Fibroblast of the aortic adventitia (primary cell): ENCODE results near the gene ALOX5. TPM values are rescaled to one million over a fixed set of nuclear protein-coding genes. Genes with fewer than 3 reads are reported as not detected.
"Not testable (repeated sequence)": the region's sequence is repeated elsewhere in the genome, so short reads cannot be mapped to it uniquely, and the experiment has no call there.

Experiments
- DNase-seq: peaks from one replicate; pipeline ENCODE4 v3.0.0-alpha.2; 2010; ENCODE audit warnings: low read depth
- H3K4me3 ChIP-seq: 2 replicates; pipeline ENCODE4 v1.5.1; 2011; ENCODE audit warnings: low read depth, mild to moderate bottlenecking, control low read depth, low read length, moderate library complexity
- CTCF ChIP-seq: IDR thresholded peaks from 2 replicates; pipeline ENCODE4 v1.5.1; 2011; ENCODE audit warnings: mild to moderate bottlenecking, low read length, control low read depth, inconsistent platforms; ENCODE audit not compliant: insufficient read depth
- total RNA-seq: library from RNA; depleted of rRNA; stranded (reverse); fragments of >200 nt; gene quantifications from 2 replicates; pipeline ENCODE4 v1.2.3, GENCODE V29; 2012; ENCODE audit warnings: low replicate concordance

The ALOX5 gene
- total RNA-seq, 1 donor: not detected

- no peak overlapping the region for H3K4me3 ChIP-seq
- TF ChIP-seq CTCF: no peak
- no peak for DNase-seq
These were observed 19.8 kb upstream of the ALOX5 start for GRCh38 chr10:45354261-45354660.

DNA sequence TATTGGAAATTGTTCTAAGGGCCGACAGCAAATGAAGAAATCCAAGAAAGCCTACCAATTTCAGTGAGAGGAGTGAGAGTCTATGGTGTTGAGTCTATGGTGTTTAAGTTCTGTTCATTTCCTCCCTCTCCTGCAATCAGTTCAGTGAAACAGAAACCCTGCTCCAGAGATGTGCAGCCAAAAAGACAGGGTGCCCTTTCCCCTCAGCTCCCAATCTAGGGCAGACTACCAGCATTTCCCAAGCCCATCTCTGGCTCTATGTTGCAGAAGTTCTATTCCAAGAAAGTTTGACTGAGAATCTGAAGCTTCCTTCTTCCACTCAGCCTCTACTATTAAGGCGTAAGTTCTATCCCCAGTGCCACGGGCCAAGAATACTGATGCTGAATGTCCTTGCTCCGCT, 18.5 kb upstream of the ALOX5 start:
- no peak overlapping the region for H3K4me3 ChIP-seq
- no peak for DNase-seq
- no peak for TF ChIP-seq CTCF

DNA sequence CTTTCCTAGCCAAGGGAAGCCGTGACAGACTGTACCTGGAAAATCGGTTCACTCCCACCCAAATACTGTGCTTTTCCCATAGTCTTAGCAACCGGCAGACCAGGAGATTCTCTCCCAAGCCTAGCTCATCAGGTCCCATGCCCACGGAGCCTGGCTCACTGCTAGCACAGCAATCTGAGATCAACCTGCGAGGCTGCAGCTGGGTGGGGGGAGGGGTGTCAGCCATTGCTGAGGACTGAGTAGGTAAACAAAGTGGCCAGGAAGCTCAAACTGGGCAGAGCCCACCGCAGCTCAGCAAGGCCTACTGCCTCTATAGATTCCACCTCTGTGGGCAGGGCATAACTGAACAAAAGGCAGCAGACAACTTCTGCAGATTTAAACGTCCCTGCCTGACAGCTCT, 15.1 kb upstream of the ALOX5 start:
- H3K4me3 ChIP-seq, DNase-seq: not testable (repeated sequence)

- not testable (repeated sequence) for H3K4me3 ChIP-seq, DNase-seq
These were observed 11.8 kb upstream of the ALOX5 start for GRCh38 chr10:45361983-45362799.

DNA sequence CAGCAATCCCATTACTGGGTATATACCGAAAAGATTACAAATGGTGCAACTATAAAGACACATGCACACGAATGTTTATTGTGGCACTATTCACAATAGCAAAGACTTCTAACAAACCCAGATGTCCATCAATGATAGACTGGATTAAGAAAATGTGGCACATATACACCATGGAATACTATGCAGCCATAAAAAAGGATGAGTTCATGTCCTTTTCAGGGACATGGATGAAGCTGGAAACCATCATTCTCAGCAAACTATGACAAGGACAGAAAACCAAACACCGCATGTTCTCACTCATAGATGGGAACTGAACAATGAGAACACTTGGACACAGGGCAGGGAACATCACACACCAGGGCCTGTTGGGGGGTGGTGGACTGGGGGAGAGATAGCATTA, 6.4 kb upstream of the ALOX5 start:
- not testable (repeated sequence) for H3K4me3 ChIP-seq, DNase-seq

- TF ChIP-seq CTCF: no peak
- H3K4me3 ChIP-seq: no peak overlapping the region
- no peak for DNase-seq
These were observed 5.8 kb upstream of the ALOX5 start for GRCh38 chr10:45368181-45368580.

GRCh38 chr10:45370202-45370955, 3.6 kb upstream of the ALOX5 start:
- no peak for DNase-seq
- H3K4me3 ChIP-seq: no peak overlapping the region
- no peak for TF ChIP-seq CTCF

DNA sequence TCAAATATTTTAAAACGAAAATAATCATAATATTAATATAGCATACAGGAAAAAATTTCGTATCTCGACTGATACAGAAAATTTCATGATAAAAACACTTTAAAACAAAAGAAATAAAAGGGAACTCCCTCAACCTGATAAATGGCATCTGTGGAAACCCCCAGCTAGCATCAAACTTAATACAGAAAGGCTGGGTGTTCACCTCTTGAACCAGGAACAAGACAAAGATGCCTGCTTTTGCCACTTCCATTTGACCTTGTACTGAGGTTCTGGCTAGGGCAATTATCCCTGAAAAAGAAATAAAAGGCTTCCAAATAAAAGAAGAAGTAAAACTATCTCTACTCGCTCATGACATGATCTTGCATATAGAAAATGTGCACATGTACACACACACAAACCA, 2.5 kb upstream of the ALOX5 start:
- no peak for TF ChIP-seq CTCF
- DNase-seq: no peak
- H3K4me3 ChIP-seq: no peak overlapping the region
